HG02798 (cell line): ENCODE data around the gene SMDT1.
"Not testable (repeated sequence)": the region's sequence is repeated elsewhere in the genome, so short reads cannot be mapped to it uniquely, and the experiment has no call there.

Experiments used
- ATAC-seq: cut with Tn5 transposase; IDR thresholded peaks from one replicate; pipeline ENCODE4 v1.9.1; 2021; ENCODE audit warnings: mild to moderate bottlenecking; ENCODE audit not compliant: unreplicated experiment, poor library complexity

SMDT1 gene

DNA sequence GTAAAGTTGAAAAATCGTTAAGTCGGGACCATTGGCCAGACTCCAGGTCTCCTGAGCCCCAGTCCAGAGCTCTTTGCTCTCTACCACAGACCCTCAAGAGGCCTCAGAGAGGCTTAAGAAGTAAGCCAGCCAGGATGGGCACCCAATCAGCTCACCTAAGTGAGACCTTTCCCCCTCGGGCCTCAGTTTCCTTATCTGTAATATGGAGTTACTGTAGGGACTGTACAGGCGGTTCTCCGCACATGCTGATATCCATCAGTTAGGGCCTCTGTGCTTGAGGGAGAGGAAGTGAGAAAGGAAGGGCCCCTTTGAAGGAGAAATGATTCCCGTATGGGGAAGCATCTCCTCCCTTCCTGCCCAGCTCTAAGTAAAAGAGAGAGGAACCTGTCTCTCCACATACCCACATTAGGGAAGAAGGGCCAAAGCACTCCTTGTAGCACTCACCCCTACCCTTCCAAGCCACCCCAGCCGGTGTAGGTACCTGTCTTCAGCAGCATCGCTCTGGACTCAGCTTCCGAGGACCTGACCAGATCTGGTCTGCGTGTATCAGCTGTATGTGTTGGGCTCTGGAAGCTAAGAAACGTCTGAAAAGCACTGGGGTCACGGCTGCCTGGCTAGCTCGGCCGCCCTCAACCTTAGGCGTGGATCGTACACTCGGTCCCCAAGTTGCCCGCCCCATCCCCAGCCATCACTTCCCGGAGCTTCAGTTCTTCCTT, 9.5 kb upstream of the SMDT1 start:
- ATAC-seq, result peak; percentile 6

DNA sequence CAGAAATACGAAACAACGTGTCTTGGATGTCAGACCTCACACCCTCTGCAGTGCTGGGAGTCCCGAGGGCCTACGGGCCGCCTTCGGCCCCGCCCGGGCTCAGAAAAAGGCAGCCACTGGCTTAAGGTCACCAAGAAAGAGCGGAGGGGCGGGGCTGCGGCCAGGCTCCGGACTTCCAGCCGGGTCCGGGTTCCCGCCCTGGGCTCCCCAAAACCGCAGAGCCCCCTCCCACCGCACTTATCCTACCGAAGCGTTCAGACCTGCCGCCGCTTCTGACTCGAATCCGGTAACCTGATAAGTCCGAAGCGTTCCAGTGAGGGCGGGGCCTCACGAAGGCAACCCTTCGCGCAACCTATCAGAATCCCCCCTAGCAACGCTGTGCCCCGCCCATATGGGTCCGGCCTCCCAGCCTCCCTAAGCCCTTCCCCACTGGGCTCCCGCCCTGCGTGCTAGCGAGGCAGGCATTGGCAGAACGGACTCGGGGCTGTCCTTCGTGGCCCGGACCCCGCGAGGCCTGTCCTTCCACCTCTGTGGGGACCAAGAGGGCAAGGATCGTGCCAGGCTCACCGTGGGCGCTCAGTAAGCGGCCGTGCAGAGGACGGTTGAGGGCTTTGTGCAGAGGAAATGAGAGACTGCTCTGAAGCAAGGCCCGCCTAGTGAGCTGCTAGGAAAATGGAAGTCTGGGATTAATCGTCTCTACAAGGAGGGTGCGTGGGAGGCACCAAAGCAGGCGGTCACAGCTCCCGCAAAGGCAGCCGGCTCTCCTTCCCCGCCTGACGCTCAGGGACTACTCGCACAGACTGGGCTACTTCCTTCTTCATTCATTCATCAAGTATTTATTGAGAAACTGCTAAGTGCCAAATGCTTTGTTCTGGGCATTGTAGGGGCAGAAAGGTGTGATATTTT, 8.7 kb upstream of the SMDT1 start, which contains the start of gene NAGA:
TSS of gene NAGA (minus strand) at position 296 of the 906 bp plus-strand sequence. CDS start 515 bp downstream, outside the sequence.
- ATAC-seq, result peak; percentile 94

DNA sequence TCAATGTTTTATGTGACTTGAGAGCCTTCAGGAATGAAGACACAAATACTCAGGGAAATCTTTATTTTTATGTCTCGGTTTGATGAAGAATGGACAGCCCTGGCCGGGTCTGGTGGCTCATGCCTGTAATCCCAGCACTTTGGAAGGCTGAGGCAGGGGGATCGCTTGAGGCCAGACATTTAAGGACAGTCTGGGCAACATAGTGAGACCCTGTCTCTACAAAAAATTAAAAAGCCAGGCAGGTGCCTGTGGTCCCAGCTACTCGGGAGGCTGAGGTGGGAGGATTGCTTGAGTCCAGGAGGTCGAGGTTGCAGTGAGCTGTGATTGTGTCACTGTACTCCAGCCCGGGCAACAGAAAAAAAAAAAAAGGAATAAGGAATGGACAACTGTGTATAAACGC, 8.0 kb upstream of the SMDT1 start:
- ATAC-seq, result not testable (repeated sequence)

DNA sequence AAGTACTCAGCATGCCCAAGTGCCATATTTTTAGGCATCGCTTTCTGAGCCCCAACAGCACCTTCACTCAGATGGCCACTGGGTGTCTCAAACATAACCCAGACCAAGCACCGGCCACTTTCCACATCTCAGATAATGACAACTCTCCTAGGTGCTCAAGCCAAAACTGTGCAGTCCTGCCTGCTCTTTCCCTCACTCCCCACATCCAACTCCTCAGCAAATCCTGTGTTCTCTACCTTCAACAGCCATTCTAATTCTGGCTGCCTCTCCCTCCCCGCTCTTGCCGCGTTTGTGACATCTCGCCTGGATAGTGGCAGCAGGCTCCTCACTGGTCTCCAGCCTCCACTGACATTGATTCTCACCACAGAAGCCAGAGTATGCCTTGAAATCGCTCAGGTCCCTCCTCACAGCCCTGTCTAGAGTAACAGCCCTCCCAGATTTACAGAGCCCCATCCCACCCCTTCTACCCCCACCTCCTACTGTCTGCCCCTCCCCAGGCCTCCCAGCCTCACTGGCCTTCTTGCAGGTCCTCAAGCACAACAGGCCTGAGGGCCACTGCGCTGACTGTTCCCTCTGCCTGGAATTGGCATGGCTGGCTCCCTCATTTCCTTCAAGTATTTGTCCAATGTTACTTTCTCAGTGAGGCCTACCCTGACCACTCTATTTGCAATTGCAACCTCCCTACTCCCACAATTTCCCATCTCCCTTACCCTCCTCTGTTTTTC, 6.7 kb upstream of the SMDT1 start:
- ATAC-seq, result no peak

DNA sequence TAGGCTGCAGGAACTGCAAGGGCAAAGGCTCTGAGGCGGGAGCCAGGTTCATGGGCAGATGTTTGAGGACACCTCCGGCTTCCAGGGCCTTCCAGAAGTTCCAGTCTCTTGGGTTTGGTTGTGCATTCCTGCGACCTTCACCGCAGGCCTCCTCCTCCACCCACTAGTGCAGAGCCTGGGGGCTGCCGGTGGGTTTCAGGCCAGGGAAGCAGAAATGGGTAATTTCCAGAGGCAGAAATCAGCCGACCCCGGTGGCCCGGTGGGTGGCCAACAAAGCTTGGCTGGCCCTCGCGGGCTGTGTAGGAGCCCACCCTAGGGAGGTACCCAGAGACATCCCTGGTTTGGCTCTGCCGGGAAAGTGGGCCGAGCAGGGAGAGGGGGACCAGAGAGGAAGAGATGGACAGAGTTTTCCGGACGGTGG, 5.9 kb upstream of the SMDT1 start:
- no peak for ATAC-seq

DNA sequence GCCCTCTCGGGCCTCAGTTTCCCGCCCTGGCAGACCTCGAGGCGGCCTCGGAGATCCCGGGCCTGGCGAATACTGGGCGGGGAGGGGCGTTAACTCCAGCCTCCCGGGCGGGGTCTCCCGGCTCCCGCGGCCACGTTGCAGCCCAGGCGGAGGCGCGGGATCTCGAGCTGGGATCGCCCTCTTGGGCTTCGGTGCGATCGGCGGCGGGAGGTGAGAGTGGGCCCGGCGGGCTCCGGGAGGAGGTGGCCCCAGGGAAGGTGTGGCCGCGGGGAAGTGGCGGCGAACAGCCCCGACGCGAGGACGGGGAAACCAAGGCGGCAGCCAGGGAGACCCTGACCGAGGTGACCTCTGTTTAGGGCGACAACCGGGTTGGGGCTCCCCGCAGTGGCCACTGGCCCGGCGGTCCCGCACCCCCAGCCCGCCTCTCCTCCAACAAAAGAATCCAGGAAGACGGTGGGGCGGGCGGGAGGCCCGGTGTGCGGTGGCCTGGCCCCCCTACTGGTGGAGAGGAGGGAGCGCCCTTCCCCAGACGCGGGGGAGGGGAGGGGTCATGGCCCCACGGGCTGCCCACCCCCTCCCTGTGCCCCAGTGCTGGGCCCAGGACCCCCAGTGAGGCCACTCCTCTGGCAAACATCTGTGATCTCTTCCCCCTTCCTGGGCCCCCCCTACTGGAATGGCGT, 5.2 kb upstream of the SMDT1 start, which contains the start of gene PHETA2:
TSS of gene PHETA2 (plus strand) at position 117 of the 680 bp plus-strand sequence. CDS start 3,046 bp downstream, outside the sequence.
- no peak for ATAC-seq

DNA sequence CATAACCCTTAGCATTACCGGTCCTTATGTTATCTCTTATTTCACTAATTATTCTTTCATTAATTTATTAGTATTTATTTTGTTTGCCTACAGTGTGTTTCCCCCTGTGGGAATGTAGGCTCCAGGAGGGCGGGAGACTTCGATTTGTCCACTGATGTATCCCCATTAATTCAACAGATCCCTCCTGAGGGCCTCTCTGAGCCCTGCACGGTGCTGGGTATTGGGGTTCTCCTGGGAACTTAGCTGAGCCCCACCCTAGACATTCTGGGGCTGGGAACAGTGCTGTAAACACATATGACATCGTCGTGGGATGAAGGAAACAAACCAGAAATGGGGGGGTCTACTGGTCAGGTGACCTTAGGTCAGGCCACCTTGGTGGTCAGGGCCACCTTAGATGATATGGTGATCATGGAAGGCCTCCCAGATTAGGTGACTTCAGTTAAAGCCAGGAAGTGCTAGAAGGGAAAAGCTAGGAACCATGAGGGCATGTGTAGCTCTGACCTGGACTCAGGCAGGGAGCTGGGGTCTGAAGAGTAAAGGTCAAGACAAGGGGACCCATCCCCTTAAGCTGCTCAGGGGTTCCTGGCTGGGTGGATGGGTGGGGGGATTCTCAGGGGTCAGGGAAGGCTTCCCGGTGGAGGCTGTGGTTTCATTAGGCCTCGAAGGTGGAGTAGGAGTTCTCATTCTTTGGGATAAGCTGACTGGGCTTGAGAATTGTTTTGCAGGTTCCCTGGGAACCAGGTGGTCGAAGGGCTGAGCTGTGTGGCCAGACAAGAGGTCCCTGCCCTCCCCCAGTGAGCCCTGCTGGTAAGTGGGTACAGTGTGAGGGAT, 4.4 kb upstream of the SMDT1 start:
- ATAC-seq, result no peak

DNA sequence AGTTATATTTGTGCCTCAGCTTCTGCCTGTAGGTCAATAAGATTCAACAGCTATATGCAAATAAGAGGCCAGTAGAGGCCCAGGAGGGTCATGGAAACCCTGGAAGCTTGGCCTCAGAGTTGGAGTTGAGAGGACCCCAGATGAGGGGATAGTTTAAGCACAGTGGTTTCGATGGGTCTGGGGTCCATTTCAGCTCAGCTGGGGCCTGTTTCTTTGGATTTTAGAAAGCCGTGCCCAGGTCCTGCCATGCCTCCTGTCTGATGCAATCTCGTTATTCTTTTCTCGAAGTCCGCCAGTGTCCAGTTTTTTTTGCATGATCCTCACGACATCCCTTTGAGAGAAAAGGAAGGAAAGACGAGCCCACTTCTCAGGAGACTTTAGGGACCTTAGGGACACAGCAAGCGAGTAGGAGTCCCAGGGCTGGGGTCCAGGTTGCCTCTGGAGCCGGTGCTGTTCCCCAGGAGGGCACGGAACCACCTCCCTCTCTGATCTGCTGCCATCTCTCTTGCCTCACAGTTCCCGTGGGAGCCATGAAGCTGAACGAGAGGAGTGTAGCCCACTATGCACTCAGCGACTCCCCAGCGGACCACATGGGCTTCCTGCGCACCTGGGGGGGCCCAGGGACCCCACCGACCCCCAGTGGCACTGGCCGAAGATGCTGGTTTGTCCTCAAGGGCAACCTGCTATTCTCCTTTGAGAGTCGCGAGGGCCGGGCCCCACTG, 2.6 kb upstream of the SMDT1 start:
- no peak for ATAC-seq

DNA sequence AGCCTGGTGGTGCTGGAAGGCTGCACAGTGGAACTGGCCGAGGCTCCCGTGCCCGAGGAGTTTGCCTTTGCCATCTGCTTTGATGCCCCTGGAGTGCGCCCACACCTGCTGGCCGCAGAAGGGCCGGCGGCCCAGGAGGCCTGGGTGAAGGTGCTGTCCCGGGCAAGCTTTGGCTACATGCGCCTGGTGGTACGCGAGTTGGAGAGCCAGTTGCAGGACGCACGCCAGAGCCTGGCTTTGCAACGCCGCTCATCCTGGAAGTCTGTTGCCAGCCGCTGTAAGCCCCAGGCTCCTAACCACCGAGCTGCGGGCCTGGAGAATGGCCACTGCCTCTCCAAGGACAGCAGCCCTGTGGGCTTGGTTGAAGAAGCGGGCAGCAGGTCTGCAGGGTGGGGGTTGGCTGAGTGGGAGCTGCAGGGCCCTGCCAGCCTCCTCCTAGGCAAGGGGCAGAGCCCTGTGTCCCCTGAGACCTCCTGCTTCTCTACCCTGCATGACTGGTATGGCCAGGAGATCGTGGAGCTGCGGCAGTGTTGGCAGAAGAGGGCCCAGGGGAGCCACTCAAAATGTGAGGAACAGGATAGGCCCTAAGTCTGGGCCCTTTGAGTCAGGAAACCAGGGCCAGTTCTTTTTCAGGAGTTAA, 1.9 kb upstream of the SMDT1 start:
- no peak for ATAC-seq

DNA sequence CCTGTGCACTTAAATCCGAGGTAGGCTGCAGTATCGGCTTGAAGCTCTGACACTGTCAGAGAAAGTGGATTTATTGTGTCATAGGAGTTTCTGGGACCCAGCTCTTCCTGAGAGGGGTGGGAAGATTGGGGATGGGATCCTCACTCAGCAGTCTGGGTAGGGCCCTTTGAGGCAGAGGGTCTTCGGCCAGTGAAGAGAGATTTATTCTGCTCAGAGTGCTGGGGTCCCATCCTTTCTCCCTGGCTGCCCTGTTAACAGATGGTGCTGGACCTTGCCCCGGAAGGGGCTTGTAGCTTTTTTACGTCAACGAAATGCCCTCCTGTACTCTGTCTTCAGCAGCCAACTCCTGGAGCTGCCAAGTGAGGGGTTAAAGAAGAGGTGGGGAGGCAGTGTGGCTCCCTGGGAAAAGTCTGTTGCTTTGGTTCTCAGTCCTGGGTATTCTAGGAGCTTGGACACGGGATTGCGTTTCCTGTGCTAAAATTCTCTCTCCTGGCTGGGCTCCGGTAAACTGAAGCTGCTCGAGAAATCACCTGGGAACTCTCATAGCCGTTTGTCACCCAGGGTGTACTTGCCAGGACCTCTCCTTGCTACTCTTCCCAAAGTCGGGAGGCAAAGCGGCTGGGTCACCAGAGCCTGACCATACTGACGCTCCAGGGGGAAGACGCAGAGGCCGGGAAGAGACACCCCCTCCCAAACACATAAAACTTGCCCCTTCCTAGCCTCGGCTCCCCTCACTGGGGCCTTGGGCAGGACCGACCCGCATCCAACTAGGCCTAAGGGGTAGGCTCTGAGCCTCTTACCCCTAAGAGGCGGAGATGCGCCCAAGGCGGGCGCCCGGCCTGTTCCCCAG, 806 bp upstream of the SMDT1 start:
- no peak for ATAC-seq

DNA sequence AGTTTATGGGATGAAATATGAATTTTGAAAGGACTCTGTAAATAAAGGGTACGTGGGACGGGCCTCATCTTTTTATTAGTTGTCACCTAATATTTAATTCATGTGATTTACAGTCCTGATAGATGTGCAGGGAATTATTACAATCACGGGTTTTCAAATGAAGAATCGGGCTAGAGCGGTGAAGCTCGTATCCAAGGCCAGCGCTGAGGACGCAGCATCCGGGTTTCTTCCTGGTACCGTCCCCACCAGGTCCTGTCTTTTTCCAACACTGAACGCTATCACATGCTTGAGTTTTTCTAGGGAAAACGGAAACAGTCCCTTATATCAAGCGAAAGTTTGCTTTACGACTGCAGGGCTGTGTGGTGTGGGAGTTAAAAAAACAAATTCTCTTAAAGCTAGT, 787 bp downstream of the SMDT1 start:
- ATAC-seq, result no peak

DNA sequence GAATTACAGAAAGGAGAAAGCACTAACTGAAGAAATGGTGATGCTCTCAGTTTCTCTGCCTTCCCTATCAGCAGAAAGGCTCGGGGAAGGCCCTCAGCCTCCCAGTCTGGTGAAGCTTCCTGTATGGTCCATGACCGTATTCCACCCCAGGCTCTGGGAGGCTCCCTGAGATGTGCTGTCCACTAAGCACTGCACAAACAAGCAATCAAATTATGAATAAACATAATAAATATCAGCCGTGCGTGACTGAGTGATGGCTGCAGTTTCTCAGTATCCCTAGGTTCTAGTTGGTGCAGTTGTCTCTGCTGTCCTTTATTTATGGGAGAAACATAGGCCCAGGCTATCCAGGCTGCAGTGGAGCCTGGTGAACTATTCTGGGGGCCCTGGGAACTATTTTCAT, 3.6 kb downstream of the SMDT1 start:
- no peak for ATAC-seq

DNA sequence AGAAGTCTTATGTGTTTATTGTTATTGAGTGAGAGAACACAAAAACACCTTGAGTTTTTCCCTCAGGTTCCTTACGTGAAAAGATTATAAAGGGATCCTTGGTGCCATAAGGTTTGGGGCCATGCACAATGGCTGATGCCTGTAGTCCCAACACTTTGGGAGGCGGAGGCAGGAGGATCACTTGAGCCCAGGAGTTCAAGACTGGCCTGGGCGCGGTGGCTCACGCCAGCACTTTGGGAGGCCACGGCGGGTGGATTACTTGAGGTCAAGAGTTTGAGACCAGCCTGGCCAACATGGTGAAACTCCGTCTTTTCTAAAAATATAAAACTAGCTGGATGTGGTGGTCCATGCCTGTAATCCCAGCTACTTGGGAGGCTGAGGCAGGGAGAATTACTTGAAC, 5.4 kb downstream of the SMDT1 start:
- ATAC-seq, result no peak

DNA sequence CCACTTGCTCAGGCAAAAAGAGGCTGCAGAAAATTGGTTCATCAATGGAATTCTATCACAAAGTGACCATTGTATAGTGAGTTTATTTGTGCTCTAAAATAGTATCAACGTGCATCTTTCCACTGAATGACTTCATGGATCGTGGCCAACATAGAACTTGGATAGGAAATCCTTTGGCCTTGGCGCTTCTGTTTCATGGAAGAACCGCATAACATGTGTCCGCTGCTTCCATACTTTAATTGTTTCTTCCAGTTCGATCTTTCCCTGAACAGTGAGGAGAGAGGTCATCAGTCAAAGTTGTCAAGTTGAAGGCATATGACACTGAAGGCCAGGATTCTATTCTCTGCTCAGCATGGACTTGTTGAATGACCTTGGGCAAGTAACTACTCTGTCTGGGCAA, 6.6 kb downstream of the SMDT1 start:
- ATAC-seq, result no peak

DNA sequence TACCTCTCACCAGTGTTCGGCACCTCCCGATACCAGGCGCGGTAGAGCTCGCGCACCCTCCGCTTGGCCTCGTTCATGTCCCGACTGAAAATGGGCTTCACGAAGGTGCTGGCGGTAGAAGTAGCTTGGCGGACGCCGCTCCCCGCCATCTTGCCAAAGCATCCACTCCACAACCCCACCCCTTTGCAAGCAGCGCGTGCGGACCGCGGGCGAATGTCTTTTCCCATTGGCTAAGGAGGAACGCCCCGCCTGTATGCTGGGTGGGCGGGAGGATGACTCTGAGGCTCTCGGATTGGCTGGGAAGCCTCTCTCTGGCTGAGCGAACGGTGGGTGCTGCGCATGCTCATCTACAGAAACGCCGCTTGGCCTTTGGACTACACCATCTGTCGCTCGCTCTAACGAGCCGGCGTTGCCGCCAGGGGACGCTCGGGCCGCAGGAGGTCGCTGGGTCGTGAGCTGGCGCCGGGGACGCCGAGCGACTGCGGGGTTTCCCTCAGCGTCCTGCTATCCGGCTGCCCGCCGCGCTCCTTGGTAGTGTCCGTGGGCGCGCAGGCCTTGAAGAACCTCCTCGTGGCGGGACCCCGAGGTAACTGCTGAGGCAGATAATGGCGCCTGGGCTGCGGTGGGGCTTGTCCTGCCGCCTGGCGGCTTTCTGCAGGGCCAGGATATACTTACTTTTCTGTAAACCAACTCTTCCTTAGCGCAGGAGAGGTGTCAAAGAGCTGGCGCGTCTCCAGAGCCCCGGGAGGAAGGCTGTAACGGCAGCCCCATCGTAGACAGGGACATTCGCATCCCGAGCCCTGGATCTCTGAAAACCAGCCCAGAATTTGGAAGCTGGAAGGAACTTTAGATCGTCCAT, 11.3 kb downstream of the SMDT1 start, which contains the start of gene NDUFA6:
TSS of gene NDUFA6 (minus strand) at position 177 of the 859 bp plus-strand sequence. CDS start at position 149, 28 bp downstream.
- peak; percentile 96 for ATAC-seq

DNA sequence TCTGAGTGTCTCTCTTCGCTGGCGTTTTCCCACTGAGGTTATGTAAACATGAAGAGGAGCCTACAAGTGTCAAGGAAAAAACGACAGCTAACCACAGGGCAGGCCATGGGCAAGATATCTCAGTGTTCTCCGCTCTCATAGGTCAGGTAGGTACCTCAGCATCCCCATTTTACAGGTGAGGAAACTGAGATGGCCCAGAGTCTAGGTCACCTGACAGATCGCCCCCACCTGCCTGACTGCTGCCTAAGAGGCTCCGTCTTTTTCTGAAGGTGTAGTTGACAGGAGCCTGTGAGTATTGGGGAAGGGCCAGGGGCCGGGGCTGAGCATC, 11.9 kb downstream of the SMDT1 start:
- ATAC-seq, result no peak
